SH-SY5Y (cell line): ENCODE data around the gene CACNG4.

Experiments used
- GATA2 ChIP-seq: IDR thresholded peaks from 2 replicates; pipeline ENCODE4 v1.6.1; 2011; ENCODE audit warnings: mild to moderate bottlenecking, low read depth, low read length
- GATA3 ChIP-seq: IDR thresholded peaks from 2 replicates; pipeline ENCODE4 v1.6.1; 2011; ENCODE audit warnings: low read depth, mild to moderate bottlenecking, low read length, moderate library complexity

DNA sequence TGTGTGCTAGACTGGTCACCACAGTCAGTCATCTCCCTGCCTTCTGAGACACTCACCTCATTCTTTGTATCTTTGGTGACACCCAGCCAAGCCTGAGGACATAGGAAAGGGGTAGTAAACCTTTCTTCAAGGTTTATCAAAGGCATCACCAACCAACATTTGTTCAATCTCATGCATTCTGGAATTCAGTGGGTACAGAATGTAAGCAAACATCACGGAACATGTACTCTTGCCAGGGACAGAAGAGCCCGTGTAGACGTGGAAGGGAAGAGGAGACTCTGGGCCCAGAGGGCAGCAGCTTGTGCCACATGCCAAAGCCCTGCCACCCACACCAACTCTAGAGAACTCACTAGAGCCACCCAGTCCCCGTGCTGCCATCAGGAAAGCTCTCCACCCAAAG lies 4.4 kb downstream of the CACNG4 start:
- TF ChIP-seq GATA3 = no peak
- no peak for TF ChIP-seq GATA2
